ENCODE results near the gene SP7.

Gene SP7

DNA sequence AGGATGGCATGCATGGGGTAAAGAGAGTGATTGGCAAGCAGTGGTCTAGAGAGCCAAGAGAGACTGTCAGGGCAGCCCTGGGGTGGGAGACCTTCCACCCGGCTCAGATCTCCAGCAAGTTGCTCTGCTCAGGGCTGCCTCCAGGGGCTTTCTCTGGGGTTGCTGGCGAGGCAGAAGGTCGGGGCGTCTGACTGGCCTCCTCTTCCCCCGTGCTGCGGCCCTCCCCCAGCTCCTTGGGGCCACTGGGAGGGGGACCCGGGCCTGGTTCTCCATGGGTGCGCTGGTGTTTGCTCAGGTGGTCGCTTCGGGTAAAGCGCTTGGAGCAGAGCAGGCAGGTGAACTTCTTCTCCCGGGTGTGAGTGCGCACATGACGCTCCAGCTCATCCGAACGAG is 8.1 kb downstream of the SP7 start:
- Histone ChIP-seq H2AFZ (no peak overlapping the region), H3K27ac (no peak overlapping the region), H3K36me3 (ENCODE audit: control insufficient read depth, insufficient read depth, low read length) (no peaks in the 10 kb centered on the region), H3K4me1 (peaks cover 6% of the 10 kb centered on the region), H3K4me3 (ENCODE audit: low read depth, low read length) (no peak overlapping the region), H3K9me3 (ENCODE audit: control insufficient read depth, low read length) (no peaks in the 10 kb centered on the region), H3K27me3 (ENCODE audit: control insufficient read depth, insufficient read depth, low read length) (no peaks in the 10 kb centered on the region), H3K79me2 (no peaks in the 10 kb centered on the region), H3K4me2 (ENCODE audit: low read length) (no peak overlapping the region), H3K9ac (no peak overlapping the region)
- TF ChIP-seq, protein P1, sequence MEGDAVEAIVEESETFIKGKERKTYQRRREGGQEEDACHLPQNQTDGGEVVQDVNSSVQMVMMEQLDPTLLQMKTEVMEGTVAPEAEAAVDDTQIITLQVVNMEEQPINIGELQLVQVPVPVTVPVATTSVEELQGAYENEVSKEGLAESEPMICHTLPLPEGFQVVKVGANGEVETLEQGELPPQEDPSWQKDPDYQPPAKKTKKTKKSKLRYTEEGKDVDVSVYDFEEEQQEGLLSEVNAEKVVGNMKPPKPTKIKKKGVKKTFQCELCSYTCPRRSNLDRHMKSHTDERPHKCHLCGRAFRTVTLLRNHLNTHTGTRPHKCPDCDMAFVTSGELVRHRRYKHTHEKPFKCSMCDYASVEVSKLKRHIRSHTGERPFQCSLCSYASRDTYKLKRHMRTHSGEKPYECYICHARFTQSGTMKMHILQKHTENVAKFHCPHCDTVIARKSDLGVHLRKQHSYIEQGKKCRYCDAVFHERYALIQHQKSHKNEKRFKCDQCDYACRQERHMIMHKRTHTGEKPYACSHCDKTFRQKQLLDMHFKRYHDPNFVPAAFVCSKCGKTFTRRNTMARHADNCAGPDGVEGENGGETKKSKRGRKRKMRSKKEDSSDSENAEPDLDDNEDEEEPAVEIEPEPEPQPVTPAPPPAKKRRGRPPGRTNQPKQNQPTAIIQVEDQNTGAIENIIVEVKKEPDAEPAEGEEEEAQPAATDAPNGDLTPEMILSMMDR (IDR thresholded peaks at IDR 0.05): no peak

DNA sequence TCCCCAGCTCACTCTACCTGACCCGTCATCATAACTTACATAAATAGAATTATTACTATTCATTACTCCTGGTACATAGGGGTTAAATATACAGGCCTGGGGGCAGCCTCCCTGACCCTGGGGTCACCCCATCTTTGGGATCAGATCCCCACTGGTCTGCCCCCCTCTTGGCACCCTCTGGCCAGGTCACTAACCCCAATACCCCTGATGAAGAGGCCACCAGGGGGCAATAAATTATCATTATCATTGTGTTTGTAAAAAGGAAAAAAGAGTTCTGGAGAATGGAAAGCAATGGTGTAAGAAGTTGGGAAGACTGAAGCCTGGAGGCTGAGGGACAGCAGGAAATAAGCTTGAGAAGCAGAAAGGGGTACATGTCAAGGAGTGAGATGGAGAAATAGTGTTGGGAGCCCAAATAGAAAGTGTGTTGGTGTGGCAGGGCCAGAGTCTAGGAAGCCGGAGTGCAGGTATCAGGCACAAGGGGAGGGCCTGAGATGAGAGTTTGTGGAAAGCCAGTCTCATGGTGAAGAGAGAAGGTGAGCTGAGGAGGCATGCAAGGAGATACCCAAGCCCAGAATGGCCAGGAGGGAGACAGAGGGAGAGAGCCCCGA is 8.6 kb downstream of the SP7 start:
- Histone ChIP-seq H3K4me3 (ENCODE audit: low read depth, low read length) (no peak overlapping the region), H2AFZ (no peak overlapping the region), H3K4me1 (peaks cover 6% of the 10 kb centered on the region), H3K27ac (no peak overlapping the region), H3K36me3 (ENCODE audit: control insufficient read depth, insufficient read depth, low read length) (no peaks in the 10 kb centered on the region), H3K27me3 (ENCODE audit: control insufficient read depth, insufficient read depth, low read length) (no peaks in the 10 kb centered on the region), H3K79me2 (no peaks in the 10 kb centered on the region), H3K9me3 (ENCODE audit: control insufficient read depth, low read length) (no peaks in the 10 kb centered on the region), H3K4me2 (ENCODE audit: low read length) (no peak overlapping the region), H3K9ac (no peak overlapping the region)
- TF ChIP-seq, protein P1 (IDR thresholded peaks at IDR 0.05): peak; percentile 42

DNA sequence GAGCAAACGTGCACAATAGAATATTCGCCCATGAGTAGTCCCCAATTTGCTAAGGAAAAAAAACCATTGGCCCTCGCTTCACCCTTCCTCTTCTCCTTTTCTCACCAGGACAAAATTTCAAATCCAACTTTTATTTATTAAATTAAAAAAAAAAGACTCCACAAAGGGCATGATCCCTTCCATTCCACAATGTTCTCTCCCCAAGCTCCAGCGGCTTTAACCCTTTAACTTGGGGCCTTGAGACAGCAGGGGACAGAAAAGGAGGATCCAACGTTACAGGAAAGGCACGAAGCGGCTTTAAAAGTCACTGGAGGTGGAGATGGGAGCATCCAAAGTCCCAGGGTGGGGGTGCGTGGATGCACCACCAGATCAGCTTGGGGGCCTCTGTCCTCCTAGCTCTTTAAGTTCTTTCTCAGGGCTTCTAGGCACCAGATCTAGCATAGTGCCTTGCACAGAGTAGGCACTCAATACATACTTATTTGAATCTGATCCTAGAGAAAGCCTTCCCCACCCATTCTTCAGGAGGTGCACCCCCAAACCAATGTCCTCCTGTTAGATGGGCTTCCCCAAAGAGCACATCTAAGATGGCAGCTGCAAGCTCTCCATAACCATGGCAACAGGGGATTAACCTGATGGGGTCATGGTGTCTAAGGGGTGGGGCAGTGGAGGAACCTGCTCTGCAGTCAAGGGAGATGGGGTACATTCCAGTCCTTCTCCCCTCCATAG is 9.5 kb downstream of the SP7 start:
- Histone ChIP-seq H3K27me3 (ENCODE audit: control insufficient read depth, insufficient read depth, low read length) (no peaks in the 10 kb centered on the region), H3K4me2 (ENCODE audit: low read length) (no peak overlapping the region), H3K36me3 (ENCODE audit: control insufficient read depth, insufficient read depth, low read length) (no peaks in the 10 kb centered on the region), H3K4me1 (peaks cover 10% of the 10 kb centered on the region), H3K9ac (no peak overlapping the region), H3K27ac (no peak overlapping the region), H2AFZ (no peak overlapping the region), H3K9me3 (ENCODE audit: control insufficient read depth, low read length) (no peaks in the 10 kb centered on the region), H3K4me3 (ENCODE audit: low read depth, low read length) (no peak overlapping the region), H3K79me2 (no peaks in the 10 kb centered on the region)
- TF ChIP-seq, protein P1 (IDR thresholded peaks at IDR 0.05): no peak

DNA sequence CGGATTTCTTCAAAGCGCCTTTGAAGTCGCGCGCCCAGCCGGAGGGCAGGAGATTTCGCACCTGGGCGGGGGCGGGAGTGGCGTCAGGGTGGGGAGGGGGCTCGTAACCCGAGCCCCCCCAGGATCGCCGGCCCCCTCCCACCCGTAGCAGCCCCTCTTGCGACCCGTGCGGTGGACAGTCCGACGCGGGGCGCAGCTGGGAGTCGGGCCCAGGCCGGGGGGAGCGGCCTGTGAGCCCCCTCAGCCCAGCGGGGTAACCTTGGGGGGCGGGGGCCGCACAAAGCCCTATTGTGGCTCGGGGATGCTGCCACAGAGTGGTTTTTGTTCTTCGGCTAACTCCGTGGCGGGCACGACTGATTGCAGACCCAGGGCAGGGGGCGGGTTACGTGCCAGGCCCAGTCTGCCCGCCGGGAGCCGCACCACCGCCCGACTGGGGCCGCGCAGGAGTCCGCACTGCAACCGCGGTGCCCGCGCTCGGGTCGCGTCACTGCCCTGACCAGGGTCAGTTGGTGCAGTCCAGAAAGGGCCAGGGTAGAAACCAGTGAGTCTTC is 10.6 kb downstream of the SP7 start:
- Histone ChIP-seq H3K27ac (peak overlapping the region; percentile 73), H3K4me2 (ENCODE audit: low read length) (peak overlapping the region; percentile 76), H3K27me3 (ENCODE audit: control insufficient read depth, insufficient read depth, low read length) (no peaks in the 10 kb centered on the region), H3K36me3 (ENCODE audit: control insufficient read depth, insufficient read depth, low read length) (no peaks in the 10 kb centered on the region), H3K9ac (no peak overlapping the region), H3K4me1 (peaks cover 13% of the 10 kb centered on the region), H2AFZ (peak overlapping the region; percentile 91), H3K9me3 (ENCODE audit: control insufficient read depth, low read length) (no peaks in the 10 kb centered on the region), H3K79me2 (no peaks in the 10 kb centered on the region), H3K4me3 (ENCODE audit: low read depth, low read length) (peak overlapping the region; percentile 64)
- TF ChIP-seq, protein P1 (IDR thresholded peaks at IDR 0.05): no peak

Measured in parathyroid adenoma (tissue), 2 donors.